ENCODE measurements around the gene MEP1B.

The MEP1B gene

GRCh38 chr18:32261003-32261402, 71.2 kb downstream of the MEP1B start:
- no peak overlapping the region for H3K4me3 Mint-ChIP-seq
- DNase-seq (no peak), ATAC-seq (replicated peaks) (no peak)
- H3K9me3 Mint-ChIP-seq, result no peaks in the 10 kb centered on the region
- no peak overlapping the region for H3K27ac Mint-ChIP-seq
- H3K27me3 Mint-ChIP-seq, result peaks cover 37 to 44% of the 10 kb centered on the region in 2 donors
- no peaks in the 10 kb centered on the region for H3K4me1 Mint-ChIP-seq (ENCODE audit: low read depth in 2 of 2)
- H3K36me3 Mint-ChIP-seq (ENCODE audit: insufficient read depth), result no peaks in the 10 kb centered on the region

GRCh38 chr18:32262092-32262491, 72.3 kb downstream of the MEP1B start:
- no peak for ATAC-seq (replicated peaks)

GRCh38 chr18:32264401-32264800, 74.6 kb downstream of the MEP1B start:
- DNase-seq, result no peak
- H3K36me3 Mint-ChIP-seq (ENCODE audit: insufficient read depth), result no peaks in the 10 kb centered on the region
- ATAC-seq (replicated peaks), result no peak
- H3K9me3 Mint-ChIP-seq, result no peaks in the 10 kb centered on the region
- no peak overlapping the region for H3K27ac Mint-ChIP-seq
- H3K4me1 Mint-ChIP-seq (ENCODE audit: low read depth in 2 of 2), result no peaks in the 10 kb centered on the region
- no peak overlapping the region for H3K4me3 Mint-ChIP-seq
- H3K27me3 Mint-ChIP-seq, result peaks cover 9 to 31% of the 10 kb centered on the region in 2 donors

More at GRCh38 chr18:32262092-32262491, 72.3 kb downstream of the MEP1B start:
- H3K4me1 Mint-ChIP-seq (ENCODE audit: low read depth in 2 of 2), result no peaks in the 10 kb centered on the region
- H3K27me3 Mint-ChIP-seq, result peaks cover 26 to 34% of the 10 kb centered on the region in 2 donors
- H3K4me3 Mint-ChIP-seq, result no peak overlapping the region
- no peaks in the 10 kb centered on the region for H3K9me3 Mint-ChIP-seq
- no peaks in the 10 kb centered on the region for H3K36me3 Mint-ChIP-seq (ENCODE audit: insufficient read depth)
- DNase-seq, result no peak
- no peak overlapping the region for H3K27ac Mint-ChIP-seq

- Mint-ChIP-seq H3K9me3 (no peaks in the 10 kb centered on the region), H3K36me3 (ENCODE audit: insufficient read depth) (no peaks in the 10 kb centered on the region), H3K4me3 (no peak overlapping the region), H3K4me1 (ENCODE audit: low read depth in 2 of 2) (no peaks in the 10 kb centered on the region), H3K27me3 (peaks cover 9 to 24% of the 10 kb centered on the region in 2 donors), H3K27ac (no peak overlapping the region)
- DNase-seq (no peak), ATAC-seq (replicated peaks) (no peak)
Measured at GRCh38 chr18:32267463-32267862, 77.6 kb downstream of the MEP1B start.
